Uterus (tissue), 2 donors: ENCODE measurements around the gene KLF15.

Experiments used
- POLR2A ChIP-seq, 2 donors: fragments of 450-650 bp; IDR thresholded peaks; one replicate each; pipeline ENCODE4 v1.6.1; 2016; ENCODE audit warnings: antibody characterized with exemption in 2 of 2, mild to moderate bottlenecking in 1 of 2, moderate library complexity in 1 of 2
- TF ChIP-seq, protein P1 (sequence below), 4 experiments: fragments of 200-600 bp in 2 of 4; fragments of 450-650 bp in 2 of 4; sonication (generic) in 2 of 4; IDR thresholded peaks; one replicate each; pipeline ENCODE4 v1.5.1; 2016 to 2019; ENCODE audit warnings: antibody characterized with exemption in 4 of 4, mild to moderate bottlenecking in 2 of 4, moderate library complexity in 1 of 4

DNA sequence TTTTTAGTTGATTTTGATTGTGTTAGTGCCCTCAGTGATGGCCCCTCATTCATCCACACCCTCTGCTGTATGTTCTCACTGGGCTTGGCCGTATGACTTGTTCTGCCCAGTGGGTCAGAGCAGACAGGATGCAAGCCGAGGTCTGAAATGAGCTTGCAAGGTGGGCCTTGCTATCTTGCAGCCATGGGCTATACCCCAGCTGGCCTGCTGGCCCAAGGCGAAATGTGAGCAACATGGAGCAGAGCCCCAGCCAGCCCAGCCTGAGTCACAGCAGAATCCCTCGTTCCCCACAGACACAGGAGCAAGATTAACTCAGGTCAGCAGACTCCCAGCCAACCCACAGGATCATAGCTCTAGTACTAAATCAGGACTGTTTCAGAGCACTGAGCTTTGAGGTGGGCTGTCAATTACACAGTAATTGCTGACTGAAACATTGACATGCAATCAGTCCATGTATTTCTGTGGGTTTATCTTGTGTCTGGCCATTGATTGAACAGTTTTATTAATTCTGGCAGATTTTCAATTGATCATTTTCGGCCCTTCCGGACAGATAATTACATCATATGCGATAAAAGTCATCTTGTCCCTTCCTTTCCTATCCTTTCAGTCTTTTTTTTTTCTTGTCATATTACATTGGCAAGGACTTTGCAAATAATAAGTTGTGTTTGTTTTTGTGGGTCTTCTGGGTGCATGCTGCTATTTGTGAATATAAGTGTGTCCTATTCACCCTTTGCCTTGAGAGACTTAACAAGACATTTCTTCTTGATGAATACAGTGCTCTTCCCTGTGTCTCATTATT lies 27.1 kb downstream of the KLF15 start:
- TF ChIP-seq, protein P1, sequence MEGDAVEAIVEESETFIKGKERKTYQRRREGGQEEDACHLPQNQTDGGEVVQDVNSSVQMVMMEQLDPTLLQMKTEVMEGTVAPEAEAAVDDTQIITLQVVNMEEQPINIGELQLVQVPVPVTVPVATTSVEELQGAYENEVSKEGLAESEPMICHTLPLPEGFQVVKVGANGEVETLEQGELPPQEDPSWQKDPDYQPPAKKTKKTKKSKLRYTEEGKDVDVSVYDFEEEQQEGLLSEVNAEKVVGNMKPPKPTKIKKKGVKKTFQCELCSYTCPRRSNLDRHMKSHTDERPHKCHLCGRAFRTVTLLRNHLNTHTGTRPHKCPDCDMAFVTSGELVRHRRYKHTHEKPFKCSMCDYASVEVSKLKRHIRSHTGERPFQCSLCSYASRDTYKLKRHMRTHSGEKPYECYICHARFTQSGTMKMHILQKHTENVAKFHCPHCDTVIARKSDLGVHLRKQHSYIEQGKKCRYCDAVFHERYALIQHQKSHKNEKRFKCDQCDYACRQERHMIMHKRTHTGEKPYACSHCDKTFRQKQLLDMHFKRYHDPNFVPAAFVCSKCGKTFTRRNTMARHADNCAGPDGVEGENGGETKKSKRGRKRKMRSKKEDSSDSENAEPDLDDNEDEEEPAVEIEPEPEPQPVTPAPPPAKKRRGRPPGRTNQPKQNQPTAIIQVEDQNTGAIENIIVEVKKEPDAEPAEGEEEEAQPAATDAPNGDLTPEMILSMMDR (IDR thresholded peaks at IDR 0.05) = no peak
- TF ChIP-seq POLR2A (IDR thresholded peaks at IDR 0.05) = no peak
